Esophagus muscularis mucosa (tissue), 3 donors: ENCODE results near the gene LMF1.

Experiments used
- CTCF ChIP-seq, 3 experiments: fragments of 200-600 bp in 2 of 3; fragments of 450-650 bp in 1 of 3; sonication (generic) in 2 of 3; IDR thresholded peaks; one replicate each; pipeline ENCODE4 v1.5.1; 2017 to 2019; ENCODE audit warnings: antibody characterized with exemption in 3 of 3, mild to moderate bottlenecking in 2 of 3, moderate library complexity in 1 of 3
- POLR2A ChIP-seq: fragments of 450-650 bp; IDR thresholded peaks from one replicate; pipeline ENCODE4 v1.6.1; 2017; ENCODE audit warnings: antibody characterized with exemption, moderate library complexity, mild to moderate bottlenecking, low read depth
- POLR2AphosphoS5 ChIP-seq, 2 donors: sonication (generic); formaldehyde crosslinking; IDR thresholded peaks; one replicate each; pipeline ENCODE4 v1.6.1; 2017; ENCODE audit warnings: antibody characterized with exemption in 2 of 2

DNA sequence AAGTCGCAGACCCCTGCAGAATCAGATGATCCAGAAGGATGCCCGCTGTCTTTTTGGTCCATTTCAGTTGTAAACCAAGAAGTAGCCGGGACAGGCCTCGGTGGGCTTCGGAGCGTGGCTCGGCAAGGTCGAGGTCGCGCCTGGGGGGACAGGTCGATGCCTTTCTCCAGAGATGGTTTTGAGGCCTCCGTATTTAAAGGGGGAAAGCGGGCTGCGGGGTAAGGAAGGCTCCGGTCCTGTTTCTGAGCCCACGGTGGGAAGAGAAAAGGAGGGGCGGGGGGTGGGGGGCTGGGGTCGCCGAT, 162.7 kb downstream of the LMF1 start:
- TF ChIP-seq CTCF (IDR thresholded peaks at IDR 0.05) (no peak), POLR2A (no peak), POLR2AphosphoS5 (IDR thresholded peaks at IDR 0.05) (no peak)
